Psoas muscle (tissue), 8 donors: ENCODE measurements around the gene LORICRIN. TPM values are rescaled to one million over a fixed set of nuclear protein-coding genes. Genes with fewer than 3 reads are reported as not detected.
A peak's percentile ranks its signal among the peaks of the same experiment; 100 is the strongest.

Experiments
- ATAC-seq, 4 donors: fragments of 200-7000 bp; cut with Tn5 transposase; one replicate each; pipeline ENCODE4 v1.9.1; 2020; ENCODE audit warnings: moderate library complexity in 3 of 4, mild to moderate bottlenecking in 2 of 4
- DNase-seq, 2 donors: peaks; one replicate each; pipeline ENCODE4 v3.0.0-alpha.2; 2020
- H3K27ac ChIP-seq: fragments of 200-600 bp; one replicate; pipeline ENCODE4 v1.8.0; 2022
- H3K27me3 ChIP-seq, 3 donors: fragments of 200-600 bp in 1 of 3; one replicate each; pipeline versions ENCODE4 v1.6.1 to v1.8.0; 2013 to 2022; ENCODE audit warnings: low read length in 2 of 3, mild to moderate bottlenecking in 2 of 3, moderate library complexity in 1 of 3; ENCODE audit not compliant: insufficient read depth in 3 of 3
- H3K36me3 ChIP-seq, 2 donors: fragments of 200-600 bp in 1 of 2; one replicate each; pipeline versions ENCODE4 v1.6.1 to v1.8.0; 2013 to 2022; ENCODE audit warnings: low read depth in 1 of 2, mild to moderate bottlenecking in 1 of 2, moderate library complexity in 1 of 2; ENCODE audit not compliant: insufficient read depth in 1 of 2
- H3K4me1 ChIP-seq: fragments of 200-600 bp; one replicate; pipeline ENCODE4 v1.8.0; 2022
- H3K4me3 ChIP-seq: fragments of 200-600 bp; one replicate; pipeline ENCODE4 v1.8.0; 2022; ENCODE audit warnings: mild to moderate bottlenecking
- H3K9me3 ChIP-seq: fragments of 200-600 bp; one replicate; pipeline ENCODE4 v1.8.0; 2022
- CTCF ChIP-seq: fragments of 200-600 bp; IDR thresholded peaks from one replicate; pipeline ENCODE4 v1.8.0; 2022; ENCODE audit warnings: antibody characterized with exemption
- WGBS, 3 donors: extraction: QIAGEN DNeasy Blood & Tissue Kit; methylation state at CpG; one replicate each; pipeline versions ENCODE4 v1.1.6 to v1.1.7; 2013; 5-methylcytosine and 5-hydroxymethylcytosine counted together
- intact Hi-C, 2 donors: fragments of 100-400 bp; cut with DNase I; formaldehyde crosslinking; loops; one replicate each; pipeline versions ENCODE4 v1.11.0 to v1.14.2; 2022
- polyA plus RNA-seq, 3 donors: library from polyadenylated mRNA; stranded (reverse); fragments of 200-250 nt; gene quantifications; one replicate each; pipeline ENCODE4 v1.2.3, GENCODE V29; 2013
- total RNA-seq, 4 donors: library from RNA; stranded (reverse); fragmentation: NEBNext Ultra II Directional in 2 of 4; extraction: Animal tissue kit (Norgen Biotek cat#: 25700) in 2 of 4; gene quantifications; one replicate each; pipeline versions ENCODE4 v1.2.1 to v1.2.4, GENCODE V29; 2021 to 2023
- donor health status: healthy with polysubstance abuse.
- donor health status: DM: no; HTN: no; CAD: no; lungs with moderate emphysema.
- donor health status: Bipolar disorder and iron deficiency.
- donor health status: healthy.
- donor health status: DM: yes; HTN: yes; CAD: no.
- donor health status: DM: no; HTN: no; CAD: no.
- donor health status: DM: no; HTN: no; CAD: no.
- donor health status: DM: yes; HTN: yes; CAD: no.

LORICRIN gene
- total and polyA plus RNA-seq, 7 donors = 0.06 to 0.25 TPM; not detected in 5

- Histone ChIP-seq H3K4me3 (no peak overlapping the region), H3K27ac (no peak overlapping the region), H3K9me3 (no peaks in the 10 kb centered on the region), H3K27me3 (peaks cover 0 to 5% (median 0%) of the 10 kb centered on the region in 3 donors), H3K4me1 (no peaks in the 10 kb centered on the region), H3K36me3 (no peaks in the 10 kb centered on the region)
- no peak for ATAC-seq
- DNase-seq = no peak
- WGBS, 3 donors = 53 to 64% (median 55%) methylated on average over 4 of the region's 4 CpGs
- intact Hi-C loops = no loop called here
- no peak for TF ChIP-seq CTCF
Observed at GRCh38 chr1:153251988-153252387, 7.5 kb upstream of the LORICRIN start.

GRCh38 chr1:153253076-153253475, 6.4 kb upstream of the LORICRIN start:
- no peaks in the 10 kb centered on the region for H3K9me3 ChIP-seq
- H3K4me3 ChIP-seq = no peak overlapping the region
- H3K4me1 ChIP-seq = no peaks in the 10 kb centered on the region
- H3K36me3 ChIP-seq = no peaks in the 10 kb centered on the region
- TF ChIP-seq CTCF = no peak
- WGBS, 3 donors = 34 to 86% (median 51%) methylated on average over 2 of the region's 2 CpGs
- DNase-seq = no peak
- ATAC-seq = no peak
- intact Hi-C loops = no loop called here
- H3K27me3 ChIP-seq = peaks cover 0 to 6% (median 0%) of the 10 kb centered on the region in 3 donors
- H3K27ac ChIP-seq = no peak overlapping the region

- WGBS, 3 donors = 33 to 50% (median 36%) methylated on average over 1 of the region's 1 CpG
- TF ChIP-seq CTCF = no peak
- ATAC-seq (no peak), DNase-seq (no peak)
- no peaks in the 10 kb centered on the region for H3K36me3 ChIP-seq
- H3K4me3 ChIP-seq = no peak overlapping the region
- H3K27ac ChIP-seq = no peak overlapping the region
- no peaks in the 10 kb centered on the region for H3K9me3 ChIP-seq
- intact Hi-C loops = no loop called here
- H3K27me3 ChIP-seq = peaks cover 0 to 12% (median 0%) of the 10 kb centered on the region in 3 donors
- H3K4me1 ChIP-seq = no peaks in the 10 kb centered on the region
Observed at GRCh38 chr1:153253693-153254092, 5.8 kb upstream of the LORICRIN start.

- intact Hi-C loops = no loop called here
Observed at GRCh38 chr1:153260585-153261280, 1.2 kb downstream of the LORICRIN start.

More at GRCh38 chr1:153260585-153261280, 1.2 kb downstream of the LORICRIN start:
- no peak for DNase-seq
- H3K9me3 ChIP-seq = no peaks in the 10 kb centered on the region
- H3K27me3 ChIP-seq = peaks cover 0 to 60% (median 19%) of the 10 kb centered on the region in 3 donors
- H3K27ac ChIP-seq = no peak overlapping the region
- peaks cover 4% of the 10 kb centered on the region for H3K4me1 ChIP-seq
- H3K36me3 ChIP-seq = no peaks in the 10 kb centered on the region
- peak overlapping the region; percentile 56 for H3K4me3 ChIP-seq
- no peak for TF ChIP-seq CTCF
- peak in 1 of 4 donors; percentile 13 for ATAC-seq
- WGBS, 3 donors = 9 to 14% (median 9%) methylated on average over 30 to 45 of the region's 45 CpGs
